WTC11 (cell line): ENCODE measurements around the gene SLC9A7. TPM values are rescaled to one million over a fixed set of nuclear protein-coding genes. Genes with fewer than 3 reads are reported as not detected.
A peak's percentile ranks its signal among the peaks of the same experiment; 100 is the strongest.

Source experiments
- ATAC-seq: fragments of 200-7000 bp; cut with Tn5 transposase; 2 replicates; pipeline ENCODE4 v1.10.0; 2021; ENCODE audit warnings: mild to moderate bottlenecking, moderate library complexity
- CTCF ChIA-PET: fragments of 300-600 bp; sonication (Branson Sonifier 250); formaldehyde crosslinking; loops from one replicate; lab custom pipeline; 2021; ENCODE audit warnings: antibody characterized with exemption; lab: Charles Lee
- POLR2A ChIA-PET: fragments of 350-600 bp; sonication (Branson Sonifier 250); formaldehyde crosslinking; loops from one replicate; lab custom pipeline; 2021; ENCODE audit warnings: antibody characterized with exemption; lab: Charles Lee
- DNase-seq: peaks from one replicate; pipeline ENCODE4 v3.0.0; 2021; ENCODE audit warnings: low spot score
- H3K27ac Mint-ChIP-seq: 2 replicates; pipeline ENCODE4 v1.8.0; 2021; ENCODE audit warnings: mixed read lengths
- H3K27me3 Mint-ChIP-seq: 2 replicates; pipeline ENCODE4 v1.8.0; 2021; ENCODE audit warnings: low read depth, mild to moderate bottlenecking, moderate library complexity, mixed read lengths
- H3K36me3 Mint-ChIP-seq: 2 replicates; pipeline ENCODE4 v1.8.0; 2021; ENCODE audit warnings: mixed read lengths
- H3K4me1 Mint-ChIP-seq: 2 replicates; pipeline ENCODE4 v1.8.0; 2022; ENCODE audit warnings: mixed read lengths
- H3K4me3 Mint-ChIP-seq: 2 replicates; pipeline ENCODE4 v1.8.0; 2021; ENCODE audit warnings: mild to moderate bottlenecking, moderate library complexity, mixed read lengths
- H3K9me3 Mint-ChIP-seq: 2 replicates; pipeline ENCODE4 v1.8.0; 2021; ENCODE audit warnings: mixed read lengths
- CDX4 ChIP-seq: fragments of 250-450 bp; sonication (Bioruptor Pico); IDR thresholded peaks from 2 replicates; pipeline ENCODE4 v1.9.0; 2021; ENCODE audit warnings: moderate library complexity, mild to moderate bottlenecking, inconsistent platforms, borderline replicate concordance
- E2F5 ChIP-seq: sonication (generic); formaldehyde crosslinking; IDR thresholded peaks from 2 replicates; pipeline ENCODE4 v1.8.1; 2022; ENCODE audit warnings: mild to moderate bottlenecking, moderate library complexity, missing genetic modification reagents
- ELF4 ChIP-seq: sonication (generic); formaldehyde crosslinking; IDR thresholded peaks from 2 replicates; pipeline ENCODE4 v1.8.1; 2022; ENCODE audit warnings: low read depth, mild to moderate bottlenecking, moderate library complexity, missing genetic modification reagents
- ERG ChIP-seq: fragments of 250-450 bp; sonication (Bioruptor Pico); IDR thresholded peaks from 2 replicates; pipeline ENCODE4 v1.8.0; 2021; ENCODE audit warnings: mild to moderate bottlenecking
- ESRRA ChIP-seq: sonication (generic); formaldehyde crosslinking; IDR thresholded peaks from 2 replicates; pipeline ENCODE4 v1.8.1; 2022; ENCODE audit warnings: mild to moderate bottlenecking, missing genetic modification reagents, borderline replicate concordance
- FOXP4 ChIP-seq: sonication (generic); formaldehyde crosslinking; IDR thresholded peaks from 2 replicates; pipeline ENCODE4 v1.8.0; 2022; ENCODE audit warnings: mild to moderate bottlenecking, missing genetic modification reagents
- GRHL2 ChIP-seq: fragments of 250-450 bp; sonication (Bioruptor Pico); IDR thresholded peaks from 2 replicates; pipeline ENCODE4 v1.8.0; 2022; ENCODE audit warnings: mild to moderate bottlenecking, moderate library complexity; ENCODE audit not compliant: insufficient replicate concordance, severe bottlenecking
- GTF2I ChIP-seq: fragments of 250-450 bp; sonication (Bioruptor Pico); conservative IDR thresholded peaks from 2 replicates; pipeline ENCODE4 v1.4.0; 2021; ENCODE audit warnings: mild to moderate bottlenecking
- MAX ChIP-seq: sonication (generic); formaldehyde crosslinking; IDR thresholded peaks from 2 replicates; pipeline ENCODE4 v1.8.0; 2022; ENCODE audit warnings: mild to moderate bottlenecking, missing genetic modification reagents
- NFATC4 ChIP-seq: fragments of 250-450 bp; sonication (Bioruptor Pico); IDR thresholded peaks from 2 replicates; pipeline ENCODE4 v1.9.0; 2021; ENCODE audit warnings: mild to moderate bottlenecking
- NR3C1 ChIP-seq: sonication (generic); formaldehyde crosslinking; conservative IDR thresholded peaks from 2 replicates; pipeline ENCODE4 v1.8.1; 2023; ENCODE audit warnings: low read depth, mild to moderate bottlenecking, missing genetic modification reagents
- OVOL2 ChIP-seq: fragments of 250-450 bp; sonication (Bioruptor Pico); IDR thresholded peaks from 2 replicates; pipeline ENCODE4 v1.9.0; 2021; ENCODE audit warnings: mild to moderate bottlenecking, borderline replicate concordance
- USF2 ChIP-seq: sonication (generic); formaldehyde crosslinking; IDR thresholded peaks from 2 replicates; pipeline ENCODE4 v1.8.1; 2023; ENCODE audit warnings: mild to moderate bottlenecking, missing genetic modification reagents, moderate library complexity
- ZBTB21 ChIP-seq: sonication (generic); formaldehyde crosslinking; IDR thresholded peaks from 2 replicates; pipeline ENCODE4 v1.8.1; 2023; ENCODE audit warnings: mild to moderate bottlenecking, missing genetic modification reagents, borderline replicate concordance
- ZNF423 ChIP-seq: fragments of 250-450 bp; sonication (Bioruptor Pico); IDR thresholded peaks from 2 replicates; pipeline ENCODE4 v2.1.2; 2022; ENCODE audit warnings: mild to moderate bottlenecking, moderate library complexity
- ZSCAN18 ChIP-seq: fragments of 250-450 bp; sonication (Bioruptor Pico); IDR thresholded peaks from 2 replicates; pipeline ENCODE4 v2.1.2; 2022; ENCODE audit warnings: mild to moderate bottlenecking, moderate library complexity
- total RNA-seq: library from RNA; stranded (reverse); gene quantifications from 3 replicates; pipeline ENCODE4 v1.2.3, GENCODE V29; 2021

Gene SLC9A7
- total RNA-seq, 1 experiment from 2014 or later, result 18.0 TPM

- TF ChIP-seq ZSCAN18 (CRISPR knock-in tag), result no peak
- TF ChIP-seq MAX (CRISPR knock-in tag), result peak; percentile 62
- no peak for TF ChIP-seq OVOL2 (CRISPR knock-in tag)
These were observed 184.8 kb downstream of the SLC9A7 start (continued) for GRCh38 chrX:46573892-46574773.

- POLR2A ChIA-PET, result no interaction called here
- TF ChIP-seq ERG (CRISPR knock-in tag) (no peak), GRHL2 (CRISPR knock-in tag) (no peak), NR3C1 (CRISPR knock-in tag) (no peak), FOXP4 (CRISPR knock-in tag) (no peak), USF2 (CRISPR knock-in tag) (no peak), NFATC4 (CRISPR knock-in tag) (no peak), E2F5 (CRISPR knock-in tag) (no peak), GTF2I (CRISPR knock-in tag) (no peak)
- Mint-ChIP-seq H3K4me1 (peaks cover 34% of the 10 kb centered on the region), H3K36me3 (0 out of 2 replicates have a peak, but pooled peaks cover 3% of the 10 kb centered on the region), H3K27ac (no peak within 1 kb of the TSS), H3K9me3 (no peaks in the 10 kb centered on the region), H3K27me3 (peaks cover 3% of the 10 kb centered on the region), H3K4me3 (peak within 1 kb of the TSS; percentile 70)
- ATAC-seq, result peak; percentile 83
- CTCF ChIA-PET, result interaction anchor here (1.0 kb wide), 1 partner anchor 87 kb away, joined by 3 read pairs; no protein-coding TSS in a partner anchor
- peak; percentile 70 for DNase-seq
These were observed 185.5 kb downstream of the SLC9A7 start, which contains the start of gene CHST7 for GRCh38 chrX:46573331-46573891. CHST7 (plus strand) TSS chrX:46573765; CDS start chrX:46573932, 167 bp downstream.

- H3K4me3 Mint-ChIP-seq, result no peak overlapping the region
- H3K27ac Mint-ChIP-seq, result no peak overlapping the region
- H3K27me3 Mint-ChIP-seq, result peaks cover 3% of the 10 kb centered on the region
- no peaks in the 10 kb centered on the region for H3K36me3 Mint-ChIP-seq
- POLR2A ChIA-PET, result no interaction called here
- H3K4me1 Mint-ChIP-seq, result peaks cover 34% of the 10 kb centered on the region
- DNase-seq (no peak), ATAC-seq (no peak)
- CTCF ChIA-PET, result interaction anchor here (1.0 kb wide), 1 partner anchor 86 kb away, joined by 3 read pairs; no protein-coding TSS in a partner anchor
- H3K9me3 Mint-ChIP-seq, result no peaks in the 10 kb centered on the region
- TF ChIP-seq ESRRA (CRISPR knock-in tag), result no peak
- no peak for TF ChIP-seq USF2 (CRISPR knock-in tag)
- no peak for TF ChIP-seq ZSCAN18 (CRISPR knock-in tag)
- no peak for TF ChIP-seq ZBTB21
- no peak for TF ChIP-seq ZNF423
- no peak for TF ChIP-seq ELF4 (CRISPR knock-in tag)
- no peak for TF ChIP-seq CDX4
These were observed 186.5 kb downstream of the SLC9A7 start for GRCh38 chrX:46572340-46572936.
